HPDE6-E6E7 (cell line): ENCODE results near the gene SCEL.
"Not testable (repeated sequence)": the region's sequence is repeated elsewhere in the genome, so short reads cannot be mapped to it uniquely, and the experiment has no call there.

Source experiments
- DNase-seq: peaks from one replicate; pipeline ENCODE4 v3.0.0; 2011; ENCODE audit warnings: missing footprints; ENCODE audit errors: extremely low spot score

The SCEL gene

DNA sequence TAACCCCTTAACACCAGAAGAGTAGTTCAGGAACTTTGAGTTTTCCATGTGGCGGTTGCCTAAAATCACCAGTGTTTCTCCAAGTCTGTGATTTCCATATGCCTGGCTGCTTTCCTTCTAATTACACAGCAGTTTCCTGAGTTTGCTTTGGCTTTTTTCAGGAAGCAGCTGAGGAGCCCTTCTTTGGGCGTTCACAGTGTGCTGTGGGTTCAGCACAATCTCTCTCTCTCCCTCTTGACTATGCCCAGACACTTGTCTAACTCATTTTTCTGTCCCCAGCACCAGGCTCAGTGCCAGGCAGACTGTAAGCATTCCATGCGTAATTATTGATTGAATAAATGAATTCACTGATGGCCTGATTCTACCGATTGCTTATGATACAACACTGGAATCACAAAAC is 19.7 kb downstream of the SCEL start:
- no peak for DNase-seq

DNA sequence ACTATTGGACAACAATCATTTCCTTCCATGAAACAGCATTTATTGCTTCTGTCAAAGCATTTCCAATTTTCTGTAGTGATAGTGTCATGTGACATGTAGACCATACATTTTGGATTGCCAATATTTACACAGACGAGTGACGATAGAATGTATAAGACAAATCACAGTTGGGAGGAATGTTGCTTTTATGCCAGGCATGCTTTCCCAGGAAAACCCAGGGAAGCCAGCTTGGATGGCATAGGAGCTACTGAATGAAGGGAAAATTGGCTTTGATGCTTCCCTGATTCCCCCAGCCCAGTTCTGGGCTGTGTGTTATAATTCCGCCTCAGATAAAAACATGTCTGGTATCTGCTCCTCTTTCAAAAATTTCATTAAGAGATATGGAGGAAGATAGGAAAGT is 22.5 kb downstream of the SCEL start:
- no peak for DNase-seq

DNA sequence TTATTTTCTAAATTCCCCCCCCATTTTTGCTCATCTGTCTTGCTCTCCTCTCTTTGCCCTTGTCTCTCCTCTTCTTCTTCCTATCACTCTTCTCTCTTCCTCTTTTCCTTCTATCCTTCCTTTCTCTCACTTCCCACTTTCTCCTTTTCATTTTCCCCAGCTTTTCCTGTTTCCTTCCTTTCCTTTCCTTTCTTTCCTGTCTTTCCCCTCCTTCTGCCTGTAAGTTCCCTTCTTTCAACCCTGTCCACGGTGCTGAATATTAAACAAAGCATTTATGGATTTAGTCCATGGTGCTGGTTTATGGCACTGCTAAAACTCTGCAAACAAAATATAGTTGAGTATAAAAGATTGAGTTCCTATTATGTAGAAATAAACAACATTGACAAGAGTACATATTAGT is 27.6 kb downstream of the SCEL start:
- DNase-seq: no peak

DNA sequence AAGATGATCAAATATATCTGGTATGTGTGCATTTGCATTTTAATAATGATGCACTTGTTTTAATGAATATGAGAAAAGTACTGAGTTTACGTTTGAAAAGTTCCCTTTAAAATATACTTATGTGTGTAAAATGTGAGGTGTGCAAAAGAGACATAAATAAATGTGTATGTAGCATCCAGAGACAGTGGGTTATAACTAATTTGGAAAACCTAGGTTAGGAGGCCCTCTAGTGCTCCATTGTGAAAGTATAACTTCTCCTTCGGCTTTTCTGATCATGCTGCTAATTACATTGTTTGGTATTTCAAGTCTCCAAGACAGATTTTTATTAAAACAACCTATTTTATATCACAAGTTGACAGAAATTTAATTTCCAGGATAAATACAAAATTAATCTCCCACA is 30.1 kb downstream of the SCEL start:
- DNase-seq: no peak

DNA sequence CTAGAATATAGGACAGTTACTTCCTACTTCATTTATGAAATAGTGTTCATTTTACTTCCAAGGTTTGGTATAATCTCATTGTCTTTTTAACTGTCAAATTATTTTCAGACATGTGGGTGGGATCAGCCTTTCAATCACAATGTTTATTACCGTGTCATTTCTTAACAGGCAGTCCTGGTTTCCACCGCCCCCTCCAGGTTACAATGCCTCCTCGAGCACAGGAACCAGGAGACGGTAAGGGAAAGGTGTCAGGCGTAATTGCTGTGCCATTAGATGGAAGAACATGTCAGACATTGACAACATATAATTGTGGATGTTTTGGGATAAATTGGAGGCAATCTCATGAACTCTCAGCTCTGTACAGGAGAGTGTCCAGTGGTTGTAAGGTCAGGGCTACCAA is 36.5 kb downstream of the SCEL start:
- no peak for DNase-seq

DNA sequence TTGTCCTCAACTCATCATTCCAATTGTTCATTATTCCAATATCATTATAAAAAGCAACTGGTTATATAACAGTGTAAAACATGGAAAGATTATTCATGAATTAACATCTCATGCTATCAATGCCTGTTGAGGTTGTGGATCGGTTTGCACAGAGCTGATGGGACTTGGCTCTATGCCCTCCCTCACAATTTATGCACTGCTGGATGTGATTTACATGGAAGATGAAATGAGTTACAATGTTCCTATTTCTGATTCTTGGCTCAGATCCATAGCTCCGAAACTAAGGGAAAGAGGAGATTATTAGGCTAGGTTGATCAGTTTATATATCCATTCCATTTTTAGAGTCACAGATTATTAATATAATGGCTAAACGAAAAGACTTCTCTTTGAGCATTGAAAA is 38.6 kb downstream of the SCEL start:
- DNase-seq: no peak

DNA sequence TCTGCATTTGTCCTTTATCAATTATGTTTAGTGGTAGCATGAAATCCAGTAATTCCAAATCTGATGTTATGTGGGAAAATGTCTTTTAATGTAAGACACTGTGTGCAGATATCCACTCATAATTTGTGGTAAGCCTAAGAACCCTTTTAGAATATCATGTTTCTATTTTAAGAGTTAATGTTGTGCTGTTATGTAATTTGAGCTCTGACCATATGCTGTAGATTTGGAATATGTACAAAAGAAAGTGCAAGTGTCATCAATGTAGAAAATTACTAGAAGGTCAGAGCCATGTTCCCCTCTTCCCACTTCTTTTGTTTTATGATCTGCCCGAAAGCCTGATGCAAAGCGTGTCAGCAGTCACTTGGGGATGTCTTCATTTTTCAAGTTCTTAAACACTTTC is 44.5 kb downstream of the SCEL start:
- DNase-seq: no peak

DNA sequence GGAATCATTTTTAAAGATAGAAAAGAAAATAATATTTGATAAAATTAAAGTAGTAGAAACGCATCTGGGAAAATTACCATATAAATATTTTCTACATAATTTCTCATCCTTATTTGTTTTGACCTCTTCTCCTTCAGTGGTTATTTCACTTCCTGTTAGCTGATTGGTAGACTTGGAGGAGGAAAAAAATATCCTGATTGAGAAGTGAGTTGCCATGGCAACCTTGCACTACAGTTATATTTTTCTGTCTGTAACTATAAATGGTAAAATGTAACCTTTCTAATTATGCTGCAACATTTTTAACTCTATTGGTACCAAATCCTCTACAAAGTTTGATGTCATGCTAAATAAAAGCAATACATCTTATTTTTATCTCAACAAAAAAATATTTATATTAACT is 45.2 kb downstream of the SCEL start:
- no peak for DNase-seq

DNA sequence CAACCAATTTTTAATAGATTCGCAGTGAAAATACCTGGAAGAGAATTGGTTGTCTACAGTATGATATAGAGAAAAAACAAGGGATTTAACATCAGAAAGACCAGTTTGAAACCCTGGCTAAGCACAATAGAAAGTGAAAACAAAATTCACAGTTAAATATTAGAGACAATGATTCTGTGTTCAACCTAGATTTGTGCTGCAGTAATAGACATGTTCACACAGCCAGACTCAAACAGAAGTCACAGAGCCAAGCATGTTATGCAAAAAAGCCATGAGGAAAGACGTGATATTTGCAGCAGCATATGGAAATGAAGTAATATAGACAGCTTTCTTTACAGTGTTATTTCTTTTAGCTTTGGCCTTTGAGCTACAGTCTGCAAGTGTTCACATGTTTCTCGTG is 48.1 kb downstream of the SCEL start:
- DNase-seq: no peak

DNA sequence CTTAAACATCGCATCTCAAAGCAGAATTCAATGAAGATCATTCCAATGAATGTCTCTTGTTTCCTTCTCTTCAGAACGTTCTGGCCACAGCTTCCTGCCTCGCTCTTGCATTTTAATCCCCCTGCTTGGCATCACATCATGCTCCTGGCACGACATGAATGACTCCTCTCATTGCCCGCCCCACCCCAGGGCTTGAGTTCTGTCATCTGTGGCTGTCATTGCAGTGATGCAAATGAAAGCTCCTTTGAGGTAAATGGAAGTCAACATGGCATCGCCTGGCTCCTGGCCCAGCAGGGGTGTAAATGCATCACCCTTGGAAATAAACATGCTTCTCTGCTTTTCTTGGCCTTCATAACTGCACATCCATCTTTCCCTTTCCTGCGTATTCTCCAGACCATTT is 48.6 kb downstream of the SCEL start:
- DNase-seq: no peak

DNA sequence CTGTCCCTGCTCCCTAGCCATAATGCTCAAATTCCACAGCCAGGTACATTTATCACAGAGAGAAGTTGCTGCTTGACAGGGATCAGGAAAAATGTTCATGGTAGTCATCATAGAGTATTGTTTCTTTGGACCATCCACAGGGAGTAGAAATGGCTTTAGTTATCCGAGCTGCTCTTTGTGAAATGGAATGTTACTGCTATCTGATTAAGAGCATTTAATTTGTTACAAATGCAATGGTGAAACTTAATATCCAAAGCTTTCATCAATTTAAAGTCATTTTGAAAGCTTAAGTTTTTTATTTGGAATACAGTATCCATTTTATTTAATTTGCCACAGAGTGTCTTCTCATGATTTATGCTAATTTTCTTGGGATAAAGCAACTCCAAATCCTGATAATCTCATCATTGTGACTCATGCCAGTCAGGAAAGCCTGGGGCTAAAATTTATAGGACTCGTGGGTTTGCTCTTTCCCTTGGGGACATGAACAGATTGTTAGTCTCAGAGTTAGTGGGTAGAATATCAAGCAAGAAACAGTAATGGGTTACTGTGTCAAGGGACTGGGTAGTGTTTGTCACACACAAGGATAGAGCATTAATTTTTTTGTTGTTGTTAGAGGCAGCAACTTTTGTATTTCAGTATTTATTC is 59.8 kb downstream of the SCEL start:
- DNase-seq: no peak

DNA sequence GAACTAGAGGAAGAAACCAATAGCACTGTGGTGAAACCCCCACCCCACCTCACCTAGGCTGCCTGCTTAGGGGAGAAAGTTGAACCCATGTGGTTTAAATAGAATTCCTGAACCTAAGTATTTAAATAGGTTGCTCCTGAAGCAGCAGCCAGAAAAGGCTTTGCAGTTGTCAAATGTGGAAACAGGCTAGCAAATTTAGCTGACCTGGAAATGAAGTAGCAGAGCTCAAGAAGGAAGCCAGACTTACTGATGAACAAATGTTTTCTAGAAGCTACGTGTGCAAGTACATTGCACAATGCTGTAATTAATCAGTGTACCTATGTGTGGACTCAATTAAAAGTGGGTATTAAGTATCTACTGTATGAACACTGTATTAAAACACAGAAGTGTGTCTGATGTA is 61.3 kb downstream of the SCEL start:
- DNase-seq: no peak

DNA sequence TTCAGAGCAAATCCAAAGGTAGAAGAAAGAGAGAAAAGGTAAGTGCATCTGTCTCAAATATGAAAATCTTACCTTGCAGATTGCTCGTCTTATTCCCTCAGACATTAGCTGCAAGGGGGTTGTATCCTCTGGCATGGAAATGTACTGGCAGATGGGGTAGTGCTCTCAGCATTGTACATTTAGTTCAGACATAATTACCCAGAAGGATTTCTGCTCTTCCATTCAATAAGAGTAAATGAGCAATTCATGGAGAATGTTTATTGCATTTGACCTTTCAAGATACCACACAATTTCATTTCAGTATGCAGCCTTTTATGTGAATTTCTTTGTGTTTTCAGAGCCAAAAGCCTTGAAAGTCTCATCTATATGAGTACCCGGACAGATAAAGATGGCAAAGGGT is 63.8 kb downstream of the SCEL start:
- DNase-seq: no peak

DNA sequence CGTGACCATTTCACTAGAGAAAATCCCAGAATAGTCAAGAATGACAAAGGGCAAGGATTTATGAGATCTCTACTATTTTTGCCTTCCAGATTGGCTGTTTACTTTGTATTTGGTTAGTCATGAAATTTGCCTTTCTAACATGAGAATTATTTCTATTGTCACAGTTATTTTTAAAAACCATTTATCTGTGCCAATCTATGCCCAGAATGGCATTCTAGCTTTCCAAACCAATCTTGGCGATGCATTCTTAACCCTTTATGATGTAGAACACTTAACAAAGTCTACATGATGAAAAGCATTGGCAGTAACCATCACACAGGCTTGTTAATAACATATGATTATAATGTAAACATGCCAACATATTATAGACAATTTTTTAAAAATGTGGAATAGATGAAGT is 65.2 kb downstream of the SCEL start:
- DNase-seq: no peak

DNA sequence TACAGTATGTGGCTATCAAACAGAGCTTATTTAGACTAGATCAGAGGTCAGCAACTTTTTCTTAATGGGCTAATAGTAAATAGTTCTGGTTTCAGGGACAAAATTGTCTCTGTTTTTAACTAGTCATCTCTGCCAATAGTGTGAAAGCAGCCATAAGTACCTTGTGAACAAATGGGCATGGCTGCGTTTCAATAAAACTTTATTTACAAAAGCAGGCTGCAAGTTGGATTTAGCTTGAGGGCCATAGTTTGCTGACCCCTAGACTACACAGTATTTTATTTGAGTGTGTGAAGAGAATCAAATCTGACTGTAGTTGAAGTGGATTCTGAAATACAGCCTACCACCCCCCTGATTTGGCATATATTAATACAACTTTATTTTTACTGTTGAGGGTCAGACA is 75.6 kb downstream of the SCEL start:
- no peak for DNase-seq

DNA sequence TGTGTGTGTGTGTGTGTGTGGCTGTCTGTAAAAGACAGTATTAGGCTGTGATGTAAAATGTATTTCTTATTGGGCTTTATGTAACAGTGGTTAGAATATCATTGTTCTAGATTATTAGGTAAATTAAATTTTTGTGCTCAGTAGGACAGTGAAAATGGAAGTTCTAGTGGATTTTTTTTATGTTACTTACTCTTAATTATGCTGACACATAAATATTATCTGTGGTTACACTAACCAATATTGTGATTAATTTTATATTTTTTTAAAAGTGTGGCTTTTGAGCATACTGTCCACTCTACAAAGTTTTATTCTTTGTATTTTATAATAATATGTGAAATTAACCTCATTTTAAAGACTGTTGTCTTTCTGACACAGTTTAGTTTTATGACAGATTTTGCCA is 80.5 kb downstream of the SCEL start:
- DNase-seq: no peak

DNA sequence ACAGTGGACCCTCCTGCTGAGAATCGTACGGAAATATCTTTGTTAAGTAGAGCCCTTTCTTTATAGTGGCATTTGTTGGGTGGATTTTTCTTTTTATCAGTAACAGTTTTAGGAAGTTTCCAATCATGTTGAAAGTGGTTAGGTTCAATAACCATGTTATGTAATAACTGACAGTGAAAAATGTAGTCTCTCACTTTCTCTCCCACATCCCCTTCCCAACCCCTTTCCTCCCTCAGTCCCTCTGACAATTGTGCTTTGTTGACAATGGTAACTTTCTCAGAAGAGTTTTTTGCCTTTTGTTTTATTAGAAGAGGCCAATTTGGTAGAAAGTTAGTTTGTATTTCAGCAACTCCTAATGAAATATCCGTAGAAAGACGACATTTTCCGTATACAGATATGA is 84.1 kb downstream of the SCEL start:
- no peak for DNase-seq

DNA sequence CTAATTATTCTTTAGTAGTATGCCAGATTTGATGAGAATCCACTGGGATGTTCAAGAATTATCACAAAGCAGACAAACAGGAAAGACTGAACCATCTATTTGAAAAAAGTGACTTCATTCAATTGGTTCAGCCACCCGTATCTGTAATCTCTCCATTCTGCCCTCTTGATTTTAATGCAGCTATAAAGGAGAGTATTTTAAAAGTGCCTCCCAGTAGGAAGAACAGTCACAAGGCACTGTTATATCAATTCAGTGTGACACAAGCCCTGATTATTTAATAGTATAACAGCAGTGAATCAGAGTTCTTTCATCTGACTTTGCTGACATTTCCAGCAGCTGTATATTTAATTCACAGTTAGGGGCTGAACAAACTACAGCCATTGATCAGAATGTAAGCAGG is 84.6 kb downstream of the SCEL start:
- no peak for DNase-seq

DNA sequence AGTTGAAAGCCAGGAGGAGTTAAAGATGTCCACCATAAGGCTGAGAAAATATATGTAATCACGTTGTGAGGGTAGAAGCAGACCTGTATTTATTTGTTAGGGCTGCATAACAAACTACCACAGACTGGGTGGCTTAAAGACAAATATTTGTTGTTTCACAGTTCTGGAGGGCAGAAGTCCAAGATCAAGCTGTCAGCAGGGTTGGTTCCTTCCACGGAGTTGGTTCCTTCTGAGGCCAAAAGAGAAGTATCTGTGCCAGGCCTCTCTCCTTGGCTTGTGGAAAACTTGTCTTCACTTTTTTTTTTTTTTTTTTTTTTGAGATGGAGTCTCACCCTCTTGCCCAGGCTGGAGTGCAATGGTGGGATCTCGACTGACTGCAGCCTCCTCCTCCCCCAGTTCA is 88.3 kb downstream of the SCEL start:
- DNase-seq: no peak

DNA sequence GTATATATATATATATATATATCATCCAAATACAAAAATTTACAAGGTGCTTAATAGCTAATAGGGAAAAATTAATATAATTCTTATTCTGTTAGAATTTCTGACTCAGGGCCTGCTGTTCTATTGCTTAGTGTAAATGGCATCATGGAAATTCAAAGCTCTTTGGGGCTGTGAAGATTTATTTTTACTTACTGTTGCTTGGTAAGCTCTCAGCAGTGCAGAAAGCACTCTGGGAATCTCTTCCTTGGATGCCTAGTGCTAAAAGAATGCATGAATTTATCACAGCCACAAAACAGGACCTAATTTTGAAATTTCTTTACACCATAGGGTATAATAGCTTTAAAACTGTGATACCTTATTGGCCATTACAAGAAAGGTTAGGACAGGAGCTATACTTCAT is 92.7 kb downstream of the SCEL start:
- no peak for DNase-seq

DNA sequence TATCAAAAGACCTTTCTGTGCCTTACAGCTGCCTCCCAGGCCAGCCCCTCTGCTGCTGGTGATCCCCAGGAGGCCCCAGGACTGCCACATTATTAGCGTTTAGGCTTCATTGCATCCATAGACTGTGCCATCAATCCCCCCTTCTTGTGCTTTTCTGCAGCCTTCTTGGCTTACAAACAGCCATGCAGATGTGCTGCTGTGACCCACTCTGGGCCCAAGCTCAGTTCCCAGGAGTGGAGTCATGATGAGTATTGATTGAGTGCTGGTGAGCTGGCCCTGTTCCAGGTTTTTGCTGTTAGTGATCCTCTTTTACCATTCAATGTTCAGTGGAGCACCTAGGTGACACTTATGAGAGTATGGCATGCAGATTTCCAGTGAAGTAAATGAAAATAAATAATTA is 102.1 kb downstream of the SCEL start:
- no peak for DNase-seq

DNA sequence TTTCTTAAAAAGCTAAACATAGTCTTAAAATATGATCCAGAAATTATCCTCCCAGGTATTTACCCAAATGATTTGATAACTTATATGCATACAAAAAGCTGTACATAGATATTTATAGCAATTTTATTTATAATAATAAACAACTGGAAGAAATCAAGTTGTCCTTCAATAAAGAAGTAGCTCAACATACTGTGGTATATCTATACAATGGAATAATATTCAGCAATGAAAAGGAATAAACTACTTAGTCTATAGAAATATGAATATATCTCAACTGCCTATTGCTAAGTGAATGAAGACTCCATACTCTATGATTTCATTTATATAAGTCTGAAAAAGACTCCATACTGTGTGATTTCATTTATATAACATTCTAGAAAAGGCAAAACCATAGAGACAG is 114.9 kb downstream of the SCEL start:
- no peak for DNase-seq

DNA sequence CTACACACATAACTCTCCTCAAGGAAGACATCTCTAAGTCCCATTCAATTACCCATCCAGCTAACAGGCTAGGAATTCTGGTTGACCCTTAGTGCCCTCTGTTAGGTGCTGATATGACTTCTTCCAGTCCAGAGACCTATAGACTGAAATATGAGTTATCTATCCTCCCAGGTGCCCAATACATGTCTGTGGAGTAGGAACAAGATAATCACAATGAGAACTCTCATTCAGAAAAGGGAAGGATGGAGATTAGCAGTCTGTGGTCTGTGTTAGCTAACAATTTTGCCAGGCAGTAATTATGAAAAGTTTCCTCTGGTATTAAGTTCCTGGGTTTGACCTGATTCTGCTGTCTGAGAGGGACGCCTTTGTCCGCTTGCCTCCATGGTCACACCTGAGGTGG is 117.8 kb downstream of the SCEL start:
- no peak for DNase-seq

DNA sequence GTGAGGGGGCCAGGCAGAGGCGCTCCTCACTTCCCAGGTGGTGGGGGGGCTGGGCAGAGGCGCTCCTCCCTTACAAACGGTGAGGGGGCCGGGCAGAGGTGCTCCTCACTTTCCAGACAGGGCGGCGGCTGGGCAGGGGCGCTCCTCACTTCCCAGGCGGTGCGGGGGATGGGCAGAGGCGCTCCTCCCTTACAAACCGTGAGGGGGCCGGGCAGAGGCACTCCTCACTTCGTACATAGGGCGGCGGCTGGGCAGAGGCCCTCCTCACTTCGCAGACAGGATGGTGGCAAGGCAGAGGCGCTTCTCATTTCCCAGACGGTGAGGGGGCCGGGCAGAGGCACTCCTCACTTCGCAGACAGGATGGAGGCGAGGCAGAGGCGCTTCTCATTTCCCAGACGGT is 124.5 kb downstream of the SCEL start:
- not testable (repeated sequence) for DNase-seq

DNA sequence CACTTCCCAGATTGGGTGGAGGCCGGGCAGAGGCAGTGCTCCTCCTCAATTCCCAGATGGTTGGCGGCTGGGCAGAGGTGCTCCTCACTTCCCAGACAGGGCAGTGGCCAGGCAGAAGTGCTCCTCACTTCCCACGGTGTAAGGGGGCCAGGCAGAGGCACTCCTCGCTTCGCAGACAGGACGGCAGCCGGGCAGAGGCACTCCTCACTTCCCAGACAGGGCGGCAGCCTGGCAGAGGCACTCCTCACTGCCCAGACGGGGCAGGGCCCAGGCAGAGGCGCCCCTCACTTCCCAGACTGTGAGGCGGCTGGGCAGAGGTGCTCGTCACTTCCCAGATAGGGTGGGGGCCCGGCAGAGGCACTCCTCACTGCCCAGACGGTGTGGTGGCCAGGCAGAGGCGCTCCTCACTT is 125.3 kb downstream of the SCEL start:
- DNase-seq: no peak
